ACC112 (cell line): ENCODE data around the gene WNK2.

ENCODE experiments used
- H2AFZ ChIP-seq: fragments of 200-600 bp; sonication (generic); one replicate; pipeline ENCODE4 v1.6.0; 2017; ENCODE audit warnings: antibody characterized with exemption, low read length; ENCODE audit not compliant: unreplicated experiment
- H3K27ac ChIP-seq: fragments of 200-600 bp; sonication (generic); 2 replicates; pipeline ENCODE4 v1.5.1; 2014; ENCODE audit warnings: low read depth, mild to moderate bottlenecking, antibody characterized with exemption, low read length, moderate library complexity
- H3K27me3 ChIP-seq: fragments of 200-600 bp; sonication (generic); 2 replicates; pipeline ENCODE4 v1.6.1; 2014; ENCODE audit warnings: mild to moderate bottlenecking, antibody characterized with exemption, low read length, moderate library complexity, mixed read lengths; ENCODE audit not compliant: insufficient read depth
- H3K36me3 ChIP-seq: fragments of 200-600 bp; sonication (generic); 2 replicates; pipeline ENCODE4 v1.6.1; 2016; ENCODE audit warnings: mild to moderate bottlenecking, antibody characterized with exemption, low read length, moderate library complexity, mixed read lengths; ENCODE audit not compliant: insufficient read depth
- H3K4me1 ChIP-seq: fragments of 200-600 bp; sonication (generic); one replicate; pipeline ENCODE4 v1.6.1; 2016; ENCODE audit warnings: low read length, mixed read lengths; ENCODE audit not compliant: insufficient read depth, unreplicated experiment, control insufficient read depth
- H3K4me3 ChIP-seq: fragments of 200-600 bp; sonication (generic); 2 replicates; pipeline ENCODE4 v1.5.1; 2014; ENCODE audit warnings: mild to moderate bottlenecking, low read depth, low read length
- H3K79me2 ChIP-seq: fragments of 200-600 bp; sonication (generic); one replicate; pipeline ENCODE4 v1.6.0; 2016; ENCODE audit warnings: low read length; ENCODE audit not compliant: control insufficient read depth, unreplicated experiment, insufficient read depth

WNK2 gene

GRCh38 chr9:93209576-93210323 is 25.8 kb downstream of the WNK2 start:
- Histone ChIP-seq H3K4me3 (no peak overlapping the region), H2AFZ (no peak overlapping the region), H3K79me2 (no peaks in the 10 kb centered on the region), H3K36me3 (no peaks in the 10 kb centered on the region), H3K4me1 (peaks cover 4% of the 10 kb centered on the region), H3K27ac (no peak overlapping the region), H3K27me3 (no peaks in the 10 kb centered on the region; the same call in 1 of the 2 replicates)

- Histone ChIP-seq H3K27me3 (no peaks in the 10 kb centered on the region; the same call in 1 of the 2 replicates), H2AFZ (no peak overlapping the region), H3K4me3 (no peak overlapping the region), H3K36me3 (no peaks in the 10 kb centered on the region), H3K27ac (no peak overlapping the region), H3K79me2 (no peaks in the 10 kb centered on the region), H3K4me1 (no peaks in the 10 kb centered on the region)
Observed at GRCh38 chr9:93210324-93210973, 26.5 kb downstream of the WNK2 start.

- H3K36me3 ChIP-seq, result no peaks in the 10 kb centered on the region
- no peaks in the 10 kb centered on the region for H3K4me1 ChIP-seq
- no peak overlapping the region for H3K27ac ChIP-seq
- H3K27me3 ChIP-seq, result no peaks in the 10 kb centered on the region; the same call in 1 of the 2 replicates
- H3K4me3 ChIP-seq, result no peak overlapping the region
- no peaks in the 10 kb centered on the region for H3K79me2 ChIP-seq
- H2AFZ ChIP-seq, result no peak overlapping the region
Observed at GRCh38 chr9:93210974-93211653, 27.2 kb downstream of the WNK2 start.

- H3K27ac ChIP-seq, result no peak overlapping the region
- no peaks in the 10 kb centered on the region for H3K4me1 ChIP-seq
- H3K4me3 ChIP-seq, result no peak overlapping the region
- H3K79me2 ChIP-seq, result no peaks in the 10 kb centered on the region
- H3K27me3 ChIP-seq, result no peaks in the 10 kb centered on the region; the same call in 1 of the 2 replicates
- H2AFZ ChIP-seq, result no peak overlapping the region
- H3K36me3 ChIP-seq, result no peaks in the 10 kb centered on the region
Observed at GRCh38 chr9:93211654-93212001, 27.7 kb downstream of the WNK2 start.

- H3K27me3 ChIP-seq, result no peaks in the 10 kb centered on the region; the same call in 1 of the 2 replicates
- no peaks in the 10 kb centered on the region for H3K36me3 ChIP-seq
- H3K27ac ChIP-seq, result no peak overlapping the region
- no peaks in the 10 kb centered on the region for H3K4me1 ChIP-seq
- H3K4me3 ChIP-seq, result no peak overlapping the region
- no peaks in the 10 kb centered on the region for H3K79me2 ChIP-seq
- no peak overlapping the region for H2AFZ ChIP-seq
Observed at GRCh38 chr9:93212409-93212808, 28.5 kb downstream of the WNK2 start.

GRCh38 chr9:93216073-93216365 is 32.1 kb downstream of the WNK2 start:
- no peaks in the 10 kb centered on the region for H3K36me3 ChIP-seq
- H3K27ac ChIP-seq, result no peak overlapping the region

GRCh38 chr9:93217706-93218105 is 33.8 kb downstream of the WNK2 start:
- Histone ChIP-seq H3K79me2 (no peaks in the 10 kb centered on the region), H3K27me3 (no peaks in the 10 kb centered on the region; the same call in 1 of the 2 replicates)

More at GRCh38 chr9:93216073-93216365, 32.1 kb downstream of the WNK2 start:
- no peak overlapping the region for H3K4me3 ChIP-seq
- H3K4me1 ChIP-seq, result no peaks in the 10 kb centered on the region
- no peak overlapping the region for H2AFZ ChIP-seq
- H3K27me3 ChIP-seq, result no peaks in the 10 kb centered on the region; the same call in 1 of the 2 replicates
- no peaks in the 10 kb centered on the region for H3K79me2 ChIP-seq

GRCh38 chr9:93218161-93218560 is 34.2 kb downstream of the WNK2 start:
- no peak overlapping the region for H3K4me3 ChIP-seq
- peaks cover 4% of the 10 kb centered on the region for H3K4me1 ChIP-seq

More at GRCh38 chr9:93217706-93218105, 33.8 kb downstream of the WNK2 start:
- H3K36me3 ChIP-seq, result no peaks in the 10 kb centered on the region
- H3K4me3 ChIP-seq, result no peak overlapping the region
- H3K4me1 ChIP-seq, result no peaks in the 10 kb centered on the region
- H2AFZ ChIP-seq, result no peak overlapping the region
- no peak overlapping the region for H3K27ac ChIP-seq

GRCh38 chr9:93218671-93219420 is 34.9 kb downstream of the WNK2 start:
- Histone ChIP-seq H3K36me3 (no peaks in the 10 kb centered on the region), H2AFZ (no peak overlapping the region), H3K4me3 (no peak overlapping the region), H3K79me2 (no peaks in the 10 kb centered on the region), H3K4me1 (peaks cover 11% of the 10 kb centered on the region), H3K27ac (no peak overlapping the region), H3K27me3 (no peaks in the 10 kb centered on the region; the same call in 1 of the 2 replicates)

More at GRCh38 chr9:93218161-93218560, 34.2 kb downstream of the WNK2 start:
- Histone ChIP-seq H3K27ac (no peak overlapping the region), H2AFZ (no peak overlapping the region), H3K79me2 (no peaks in the 10 kb centered on the region), H3K36me3 (no peaks in the 10 kb centered on the region), H3K27me3 (no peaks in the 10 kb centered on the region; the same call in 1 of the 2 replicates)

- Histone ChIP-seq H3K4me3 (no peak overlapping the region), H3K27ac (no peak overlapping the region), H3K4me1 (peaks cover 18% of the 10 kb centered on the region), H3K27me3 (no peaks in the 10 kb centered on the region), H2AFZ (no peak overlapping the region), H3K79me2 (no peaks in the 10 kb centered on the region), H3K36me3 (no peaks in the 10 kb centered on the region)
Observed at GRCh38 chr9:93219692-93220091, 35.8 kb downstream of the WNK2 start.
